SU-DHL-6 (cell line): ENCODE data around the gene CMTM6.

Experiments
- EZH2phosphoT487 ChIP-seq: fragments of 200-600 bp; sonication (generic), shearing (Covaris generic); conservative IDR thresholded peaks from 2 replicates; pipeline ENCODE4 v1.6.1; 2018; ENCODE audit warnings: mild to moderate bottlenecking, antibody characterized with exemption, low read length, moderate library complexity, mixed read lengths
- TF ChIP-seq, protein P1 (sequence below): fragments of 200-600 bp; sonication (generic); IDR thresholded peaks from one replicate; pipeline ENCODE4 v1.5.1; 2017; ENCODE audit warnings: antibody characterized with exemption, mild to moderate bottlenecking, low read length, moderate library complexity; ENCODE audit not compliant: insufficient read depth, poor library complexity, severe bottlenecking

DNA sequence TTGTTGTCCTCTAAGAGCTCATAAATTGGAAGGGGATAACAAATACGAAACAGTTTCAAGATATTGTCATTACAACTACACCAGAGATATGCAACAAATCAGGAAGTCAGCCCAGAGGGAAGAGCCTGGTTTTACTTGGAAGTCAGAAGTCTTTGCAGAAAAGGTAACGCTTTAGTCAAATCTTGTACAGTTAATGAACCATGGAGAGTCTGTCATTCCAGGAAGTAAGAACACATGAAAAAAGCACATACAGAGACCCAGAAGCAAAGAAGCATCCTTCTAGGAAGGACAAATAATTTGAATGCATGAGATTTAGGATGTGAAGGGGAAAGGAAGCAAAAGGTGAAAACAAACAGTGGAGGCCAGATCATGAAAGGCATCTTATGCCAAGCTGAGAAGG is 48.4 kb upstream of the CMTM6 start:
- TF ChIP-seq, protein P1, sequence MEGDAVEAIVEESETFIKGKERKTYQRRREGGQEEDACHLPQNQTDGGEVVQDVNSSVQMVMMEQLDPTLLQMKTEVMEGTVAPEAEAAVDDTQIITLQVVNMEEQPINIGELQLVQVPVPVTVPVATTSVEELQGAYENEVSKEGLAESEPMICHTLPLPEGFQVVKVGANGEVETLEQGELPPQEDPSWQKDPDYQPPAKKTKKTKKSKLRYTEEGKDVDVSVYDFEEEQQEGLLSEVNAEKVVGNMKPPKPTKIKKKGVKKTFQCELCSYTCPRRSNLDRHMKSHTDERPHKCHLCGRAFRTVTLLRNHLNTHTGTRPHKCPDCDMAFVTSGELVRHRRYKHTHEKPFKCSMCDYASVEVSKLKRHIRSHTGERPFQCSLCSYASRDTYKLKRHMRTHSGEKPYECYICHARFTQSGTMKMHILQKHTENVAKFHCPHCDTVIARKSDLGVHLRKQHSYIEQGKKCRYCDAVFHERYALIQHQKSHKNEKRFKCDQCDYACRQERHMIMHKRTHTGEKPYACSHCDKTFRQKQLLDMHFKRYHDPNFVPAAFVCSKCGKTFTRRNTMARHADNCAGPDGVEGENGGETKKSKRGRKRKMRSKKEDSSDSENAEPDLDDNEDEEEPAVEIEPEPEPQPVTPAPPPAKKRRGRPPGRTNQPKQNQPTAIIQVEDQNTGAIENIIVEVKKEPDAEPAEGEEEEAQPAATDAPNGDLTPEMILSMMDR: no peak
- TF ChIP-seq EZH2phosphoT487: no peak
